OCI-LY7 (cell line): ENCODE measurements around the gene POLA1.

Experiments
- EZH2phosphoT487 ChIP-seq: fragments of 200-600 bp; sonication (generic); IDR thresholded peaks from 2 replicates; pipeline ENCODE4 v1.6.1; 2018; ENCODE audit warnings: low read depth, borderline replicate concordance, mild to moderate bottlenecking, mixed run types, antibody characterized with exemption, low read length, moderate library complexity, mixed read lengths
- TF ChIP-seq, protein P1 (sequence below): fragments of 200-600 bp; sonication (generic); conservative IDR thresholded peaks from 2 replicates; pipeline ENCODE4 v1.5.1; 2014; ENCODE audit warnings: mild to moderate bottlenecking, antibody characterized with exemption, low read length, moderate library complexity, mixed read lengths

DNA sequence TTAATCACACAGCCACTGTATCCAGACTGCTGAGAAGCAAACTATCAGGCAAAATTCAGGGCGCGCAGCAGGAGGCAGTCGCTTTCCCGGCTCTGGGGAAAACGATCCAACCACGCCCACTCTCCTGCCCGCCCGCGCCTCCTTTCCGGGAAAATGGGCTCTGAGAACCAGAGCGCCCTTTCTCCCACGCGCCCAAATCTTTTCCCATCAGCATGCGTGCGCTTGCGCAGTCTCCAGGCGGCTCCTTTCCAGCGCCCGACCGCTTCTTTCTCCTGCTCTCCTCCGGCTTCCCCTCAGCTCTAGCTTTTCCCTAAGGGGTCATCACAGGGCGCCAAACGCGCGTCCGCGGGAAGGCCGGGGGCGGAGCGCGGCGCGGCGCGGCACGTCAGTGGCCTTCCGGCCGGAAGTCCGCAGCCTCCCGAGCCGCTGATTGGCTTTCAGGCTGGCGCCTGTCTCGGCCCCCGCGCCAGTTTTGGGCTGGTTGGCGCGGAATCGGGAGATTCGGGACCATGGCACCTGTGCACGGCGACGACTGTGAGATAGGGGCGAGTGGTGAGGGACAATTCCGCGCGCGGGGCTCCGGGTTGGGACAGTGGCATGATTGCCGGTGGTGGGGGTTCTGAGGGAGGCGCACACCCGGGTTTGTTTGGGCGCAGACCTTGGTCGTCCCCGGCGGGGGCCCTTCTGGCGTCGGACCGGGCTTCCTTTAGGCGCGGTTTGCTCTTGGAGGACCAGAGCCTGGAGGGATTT lies at the start of gene POLA1:
- TF ChIP-seq, protein P1, sequence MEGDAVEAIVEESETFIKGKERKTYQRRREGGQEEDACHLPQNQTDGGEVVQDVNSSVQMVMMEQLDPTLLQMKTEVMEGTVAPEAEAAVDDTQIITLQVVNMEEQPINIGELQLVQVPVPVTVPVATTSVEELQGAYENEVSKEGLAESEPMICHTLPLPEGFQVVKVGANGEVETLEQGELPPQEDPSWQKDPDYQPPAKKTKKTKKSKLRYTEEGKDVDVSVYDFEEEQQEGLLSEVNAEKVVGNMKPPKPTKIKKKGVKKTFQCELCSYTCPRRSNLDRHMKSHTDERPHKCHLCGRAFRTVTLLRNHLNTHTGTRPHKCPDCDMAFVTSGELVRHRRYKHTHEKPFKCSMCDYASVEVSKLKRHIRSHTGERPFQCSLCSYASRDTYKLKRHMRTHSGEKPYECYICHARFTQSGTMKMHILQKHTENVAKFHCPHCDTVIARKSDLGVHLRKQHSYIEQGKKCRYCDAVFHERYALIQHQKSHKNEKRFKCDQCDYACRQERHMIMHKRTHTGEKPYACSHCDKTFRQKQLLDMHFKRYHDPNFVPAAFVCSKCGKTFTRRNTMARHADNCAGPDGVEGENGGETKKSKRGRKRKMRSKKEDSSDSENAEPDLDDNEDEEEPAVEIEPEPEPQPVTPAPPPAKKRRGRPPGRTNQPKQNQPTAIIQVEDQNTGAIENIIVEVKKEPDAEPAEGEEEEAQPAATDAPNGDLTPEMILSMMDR, result no peak
- TF ChIP-seq EZH2phosphoT487, result no peak
